ENCODE results near the gene NEAT1. TPM values are rescaled to one million over a fixed set of nuclear protein-coding genes. Genes with fewer than 3 reads are reported as not detected.

NEAT1 gene
- total and polyA plus RNA-seq, 2 of the 8 experiments (the other 6 are each of a cell fraction or from before 2014, with no cell fraction given) = 2.4 to 10.7 TPM

DNA sequence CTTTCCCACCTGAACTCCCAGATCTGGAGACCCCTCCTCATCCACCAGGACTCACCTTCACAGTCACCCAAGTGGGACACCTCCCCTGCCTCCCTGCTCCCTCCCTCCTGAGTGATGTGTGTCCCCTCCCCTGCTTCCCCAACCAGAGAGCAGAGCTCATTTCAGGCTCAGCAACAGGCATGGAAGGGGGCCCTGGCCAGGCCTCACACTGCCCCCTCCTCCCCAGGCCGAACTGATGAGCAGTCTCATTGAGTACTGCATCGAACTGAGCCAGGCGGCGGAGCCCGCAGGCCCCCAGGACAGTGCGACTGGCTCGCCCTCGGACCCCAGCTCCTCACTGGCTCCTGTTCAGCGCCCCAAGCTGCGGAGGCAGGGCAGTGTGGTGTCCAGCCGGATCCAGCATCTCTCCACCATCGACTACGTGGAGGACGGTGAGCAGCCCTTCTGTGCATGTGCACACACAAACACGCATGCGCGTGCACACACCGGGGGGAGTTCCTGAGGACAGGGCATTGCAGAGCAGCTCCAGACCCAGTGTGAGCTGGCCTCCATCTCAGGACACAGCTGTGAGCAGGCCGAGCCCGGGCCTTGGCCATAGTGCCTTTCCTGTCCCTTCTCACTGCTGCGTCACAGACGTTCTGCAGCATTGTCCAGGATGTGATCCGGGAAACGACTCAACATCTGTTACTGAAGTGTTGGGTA, 17.8 kb upstream of the NEAT1 start:
- Histone ChIP-seq H3K9me3 (ENCODE audit: insufficient read depth in 2 of 2, low read depth in 1 of 2, low read length in 1 of 2) (no peaks in the 10 kb centered on the region), H3K56ac (replicated peaks; ENCODE audit: insufficient read length, low read depth, low read length) (no peak overlapping the region), H4K8ac (ENCODE audit: extremely low read depth, insufficient read depth, low read length) (no peak overlapping the region), H3K4ac (replicated peaks; ENCODE audit: insufficient read length, low read depth, low read length) (no peak overlapping the region), H4K91ac (replicated peaks; ENCODE audit: insufficient read length, low read length) (no peak overlapping the region), H3K27ac (ENCODE audit: low read depth, low read length) (no peak overlapping the region; the same call in 1 of the 2 replicates), H2BK15ac (ENCODE audit: low read length) (no peak overlapping the region), H3K79me2 (ENCODE audit: control insufficient read depth in 1 of 2, insufficient read depth in 2 of 2, low read length in 2 of 2) (no peaks in the 10 kb centered on the region), H3K4me1 (replicated peaks in 1 of 4; ENCODE audit: control insufficient read depth in 3 of 4, insufficient read depth in 4 of 4, low read length in 3 of 4) (no peaks in the 10 kb centered on the region; a peak in 1 of 7 replicates), H3K18ac (ENCODE audit: extremely low read depth, low read length) (no peak overlapping the region), H3K14ac (ENCODE audit: insufficient read length) (no peak overlapping the region), H2BK5ac (ENCODE audit: low read depth, low read length) (no peak overlapping the region), H3K4me3 (ENCODE audit: extremely low read depth in 1 of 4, insufficient read depth in 2 of 4, low read depth in 3 of 4, low read length in 4 of 4) (no peak overlapping the region), H3K27me3 (replicated peaks in 1 of 4; ENCODE audit: control insufficient read depth in 3 of 4, extremely low read depth in 1 of 4, insufficient read depth in 3 of 4, low read length in 3 of 4) (no peaks in the 10 kb centered on the region), H2AK5ac (ENCODE audit: low read depth, low read length) (no peak overlapping the region), H4K20me1 (replicated peaks in 1 of 2; ENCODE audit: control insufficient read depth in 1 of 2, insufficient read depth in 2 of 2, low read length in 2 of 2) (peaks cover 0 to 5% of the 10 kb centered on the region in 2 experiments), H3K4me2 (ENCODE audit: insufficient read depth in 1 of 2, low read depth in 2 of 2, low read length in 2 of 2) (no peak overlapping the region), H4K5ac (ENCODE audit: insufficient read length, low read depth, low read length) (no peak overlapping the region), H3K9ac (replicated peaks in 1 of 4; ENCODE audit: extremely low read depth in 1 of 4, low read depth in 3 of 4, low read length in 3 of 4) (no peak overlapping the region; a peak in 2 of 7 replicates), H3K36me3 (ENCODE audit: control insufficient read depth in 2 of 4, insufficient read depth in 4 of 4, low read length in 3 of 4) (peaks cover 0 to 8% (median 3%) of the 10 kb centered on the region in 4 experiments; a peak in 4 of 8 replicates), H2BK12ac (ENCODE audit: low read depth, low read length) (no peak overlapping the region), H3K23ac (ENCODE audit: insufficient read length) (no peak overlapping the region), H3K79me1 (ENCODE audit: low read depth, low read length) (no peaks in the 10 kb centered on the region), H2AFZ (ENCODE audit: low read length) (no peak overlapping the region), H2BK120ac (replicated peaks; ENCODE audit: low read depth, low read length) (no peak overlapping the region), H3K23me2 (ENCODE audit: low read depth, low read length) (no peaks in the 10 kb centered on the region), H2BK20ac (ENCODE audit: low read length) (no peak overlapping the region)
- no peak for DNase-seq (ENCODE audit: low read depth in 1 of 2, low spot score in 2 of 2)
- WGBS, 2 experiments (ENCODE audit: extremely low coverage in 1 of 2, insufficient coverage in 1 of 2, insufficient read length in 1 of 2, insufficient replicate concordance in 2 of 2, low coverage in 1 of 2, low lambda C conversion rate in 2 of 2, missing lambda C conversion rate in 1 of 2) = 94% methylated on average over 22 of the region's 24 CpGs; no CpG with 5 or more reads in 1 of the 2 experiments
- POLR2A ChIA-PET (ENCODE audit: partially characterized antibody) = interaction anchor here (0.9 to 5.4 kb wide), 10 partner anchors 11 to 102 kb away, joined by 3 to 23 read pairs (median 4); partner anchors contain the start of genes MALAT1, NEAT1 and TIGD3
- CTCF ChIA-PET (ENCODE audit: partially characterized antibody) = interaction anchor here (0.6 to 7.8 kb wide), 9 partner anchors 11 to 1054 kb away, joined by 3 to 69 read pairs (median 5); no protein-coding TSS in a partner anchor
- TF ChIP-seq, protein P1, sequence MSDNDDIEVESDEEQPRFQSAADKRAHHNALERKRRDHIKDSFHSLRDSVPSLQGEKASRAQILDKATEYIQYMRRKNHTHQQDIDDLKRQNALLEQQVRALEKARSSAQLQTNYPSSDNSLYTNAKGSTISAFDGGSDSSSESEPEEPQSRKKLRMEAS (IDR thresholded peaks at IDR 0.05) = no peak
- TF ChIP-seq CBX5 (IDR thresholded peaks at IDR 0.05; ENCODE audit: low read depth, low read length) = no peak
- FAIRE-seq = no peak

Data from H1 (cell line).